WTC11 (cell line): Measurements from ENCODE around the gene ASIC1.

Experiments used
- CBFB ChIP-seq: sonication (generic); formaldehyde crosslinking; IDR thresholded peaks from 2 replicates; pipeline ENCODE4 v1.8.1; 2022; ENCODE audit warnings: mild to moderate bottlenecking, low read depth, missing genetic modification reagents
- ELF4 ChIP-seq: sonication (generic); formaldehyde crosslinking; IDR thresholded peaks from 2 replicates; pipeline ENCODE4 v1.8.1; 2022; ENCODE audit warnings: low read depth, mild to moderate bottlenecking, moderate library complexity, missing genetic modification reagents
- JUN ChIP-seq: sonication (generic); formaldehyde crosslinking; IDR thresholded peaks from 2 replicates; pipeline ENCODE4 v1.8.0; 2023; ENCODE audit warnings: mild to moderate bottlenecking, missing genetic modification reagents
- NR2C2 ChIP-seq: sonication (generic); formaldehyde crosslinking; IDR thresholded peaks from 2 replicates; pipeline ENCODE4 v1.8.0; 2022; ENCODE audit warnings: mild to moderate bottlenecking, missing genetic modification reagents
- ZBTB21 ChIP-seq: sonication (generic); formaldehyde crosslinking; IDR thresholded peaks from 2 replicates; pipeline ENCODE4 v1.8.1; 2023; ENCODE audit warnings: mild to moderate bottlenecking, missing genetic modification reagents, borderline replicate concordance
- ZNF121 ChIP-seq: sonication (generic); formaldehyde crosslinking; IDR thresholded peaks from 2 replicates; pipeline ENCODE4 v1.8.0; 2023; ENCODE audit warnings: missing genetic modification reagents
- ZNF416 ChIP-seq: fragments of 250-450 bp; sonication (Bioruptor Pico); IDR thresholded peaks from 2 replicates; pipeline ENCODE4 v1.9.0; 2021; ENCODE audit warnings: mild to moderate bottlenecking, inconsistent platforms
- TF ChIP-seq, protein P1 (sequence below): fragments of 200-600 bp; IDR thresholded peaks from 2 replicates; pipeline ENCODE4 v1.8.0; 2022; ENCODE audit warnings: antibody characterized with exemption
- TF ChIP-seq, protein P2 (sequence below): sonication (generic); formaldehyde crosslinking; conservative IDR thresholded peaks from 2 replicates; pipeline ENCODE4 v1.8.1; 2022; ENCODE audit warnings: mild to moderate bottlenecking, missing genetic modification reagents
- TF ChIP-seq, protein P3 (sequence below): sonication (generic); formaldehyde crosslinking; IDR thresholded peaks from 2 replicates; pipeline ENCODE4 v1.8.1; 2022; ENCODE audit warnings: low read depth, missing genetic modification reagents, borderline replicate concordance
- TF ChIP-seq, protein P4 (sequence below): sonication (generic); formaldehyde crosslinking; IDR thresholded peaks from 2 replicates; pipeline ENCODE4 v1.8.0; 2022; ENCODE audit warnings: mild to moderate bottlenecking, missing genetic modification reagents
- TF ChIP-seq, protein P5 (sequence below): fragments of 250-450 bp; sonication (Bioruptor Pico); IDR thresholded peaks from 2 replicates; pipeline ENCODE4 v1.9.0; 2021; ENCODE audit warnings: mild to moderate bottlenecking, borderline replicate concordance
- TF ChIP-seq, protein P6 (sequence below): sonication (generic); formaldehyde crosslinking; IDR thresholded peaks from 2 replicates; pipeline ENCODE4 v1.8.0; 2022; ENCODE audit warnings: mild to moderate bottlenecking, missing genetic modification reagents
- TF ChIP-seq, protein P7 (sequence below): sonication (generic); formaldehyde crosslinking; IDR thresholded peaks from 2 replicates; pipeline ENCODE4 v1.8.1; 2022; ENCODE audit warnings: mild to moderate bottlenecking, missing genetic modification reagents, moderate library complexity, borderline replicate concordance

DNA sequence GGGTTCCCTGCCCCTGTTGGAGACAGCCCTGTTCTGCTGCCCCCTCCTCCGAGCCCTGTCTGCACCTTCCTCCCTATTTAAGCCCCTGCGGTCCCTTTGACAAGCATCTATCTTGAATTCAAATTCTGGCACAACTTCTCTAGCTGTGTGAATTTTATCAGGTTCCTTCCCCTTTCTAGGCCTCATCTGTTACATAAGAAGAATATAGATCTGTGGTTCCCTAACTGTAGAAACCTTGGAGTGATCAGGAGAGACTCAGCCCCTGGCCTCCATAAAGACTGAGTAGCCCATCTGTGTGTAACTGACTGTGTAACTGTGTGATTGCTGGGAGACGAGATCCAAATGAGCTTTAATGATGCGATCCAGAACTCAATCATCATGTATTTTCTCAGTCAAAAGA, 19.1 kb upstream of the ASIC1 start:
- TF ChIP-seq, protein P1, sequence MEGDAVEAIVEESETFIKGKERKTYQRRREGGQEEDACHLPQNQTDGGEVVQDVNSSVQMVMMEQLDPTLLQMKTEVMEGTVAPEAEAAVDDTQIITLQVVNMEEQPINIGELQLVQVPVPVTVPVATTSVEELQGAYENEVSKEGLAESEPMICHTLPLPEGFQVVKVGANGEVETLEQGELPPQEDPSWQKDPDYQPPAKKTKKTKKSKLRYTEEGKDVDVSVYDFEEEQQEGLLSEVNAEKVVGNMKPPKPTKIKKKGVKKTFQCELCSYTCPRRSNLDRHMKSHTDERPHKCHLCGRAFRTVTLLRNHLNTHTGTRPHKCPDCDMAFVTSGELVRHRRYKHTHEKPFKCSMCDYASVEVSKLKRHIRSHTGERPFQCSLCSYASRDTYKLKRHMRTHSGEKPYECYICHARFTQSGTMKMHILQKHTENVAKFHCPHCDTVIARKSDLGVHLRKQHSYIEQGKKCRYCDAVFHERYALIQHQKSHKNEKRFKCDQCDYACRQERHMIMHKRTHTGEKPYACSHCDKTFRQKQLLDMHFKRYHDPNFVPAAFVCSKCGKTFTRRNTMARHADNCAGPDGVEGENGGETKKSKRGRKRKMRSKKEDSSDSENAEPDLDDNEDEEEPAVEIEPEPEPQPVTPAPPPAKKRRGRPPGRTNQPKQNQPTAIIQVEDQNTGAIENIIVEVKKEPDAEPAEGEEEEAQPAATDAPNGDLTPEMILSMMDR, result no peak
- no peak for TF ChIP-seq JUN (CRISPR knock-in tag)
- TF ChIP-seq, protein P2, sequence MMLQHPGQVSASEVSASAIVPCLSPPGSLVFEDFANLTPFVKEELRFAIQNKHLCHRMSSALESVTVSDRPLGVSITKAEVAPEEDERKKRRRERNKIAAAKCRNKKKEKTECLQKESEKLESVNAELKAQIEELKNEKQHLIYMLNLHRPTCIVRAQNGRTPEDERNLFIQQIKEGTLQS (CRISPR knock-in tag), result no peak
- TF ChIP-seq, protein P3, sequence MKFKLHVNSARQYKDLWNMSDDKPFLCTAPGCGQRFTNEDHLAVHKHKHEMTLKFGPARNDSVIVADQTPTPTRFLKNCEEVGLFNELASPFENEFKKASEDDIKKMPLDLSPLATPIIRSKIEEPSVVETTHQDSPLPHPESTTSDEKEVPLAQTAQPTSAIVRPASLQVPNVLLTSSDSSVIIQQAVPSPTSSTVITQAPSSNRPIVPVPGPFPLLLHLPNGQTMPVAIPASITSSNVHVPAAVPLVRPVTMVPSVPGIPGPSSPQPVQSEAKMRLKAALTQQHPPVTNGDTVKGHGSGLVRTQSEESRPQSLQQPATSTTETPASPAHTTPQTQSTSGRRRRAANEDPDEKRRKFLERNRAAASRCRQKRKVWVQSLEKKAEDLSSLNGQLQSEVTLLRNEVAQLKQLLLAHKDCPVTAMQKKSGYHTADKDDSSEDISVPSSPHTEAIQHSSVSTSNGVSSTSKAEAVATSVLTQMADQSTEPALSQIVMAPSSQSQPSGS (CRISPR knock-in tag), result no peak
- no peak for TF ChIP-seq CBFB (CRISPR knock-in tag)
- no peak for TF ChIP-seq ZBTB21 (CRISPR knock-in tag)
- TF ChIP-seq, protein P4, sequence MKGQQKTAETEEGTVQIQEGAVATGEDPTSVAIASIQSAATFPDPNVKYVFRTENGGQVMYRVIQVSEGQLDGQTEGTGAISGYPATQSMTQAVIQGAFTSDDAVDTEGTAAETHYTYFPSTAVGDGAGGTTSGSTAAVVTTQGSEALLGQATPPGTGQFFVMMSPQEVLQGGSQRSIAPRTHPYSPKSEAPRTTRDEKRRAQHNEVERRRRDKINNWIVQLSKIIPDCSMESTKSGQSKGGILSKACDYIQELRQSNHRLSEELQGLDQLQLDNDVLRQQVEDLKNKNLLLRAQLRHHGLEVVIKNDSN, result no peak
- TF ChIP-seq, protein P5, sequence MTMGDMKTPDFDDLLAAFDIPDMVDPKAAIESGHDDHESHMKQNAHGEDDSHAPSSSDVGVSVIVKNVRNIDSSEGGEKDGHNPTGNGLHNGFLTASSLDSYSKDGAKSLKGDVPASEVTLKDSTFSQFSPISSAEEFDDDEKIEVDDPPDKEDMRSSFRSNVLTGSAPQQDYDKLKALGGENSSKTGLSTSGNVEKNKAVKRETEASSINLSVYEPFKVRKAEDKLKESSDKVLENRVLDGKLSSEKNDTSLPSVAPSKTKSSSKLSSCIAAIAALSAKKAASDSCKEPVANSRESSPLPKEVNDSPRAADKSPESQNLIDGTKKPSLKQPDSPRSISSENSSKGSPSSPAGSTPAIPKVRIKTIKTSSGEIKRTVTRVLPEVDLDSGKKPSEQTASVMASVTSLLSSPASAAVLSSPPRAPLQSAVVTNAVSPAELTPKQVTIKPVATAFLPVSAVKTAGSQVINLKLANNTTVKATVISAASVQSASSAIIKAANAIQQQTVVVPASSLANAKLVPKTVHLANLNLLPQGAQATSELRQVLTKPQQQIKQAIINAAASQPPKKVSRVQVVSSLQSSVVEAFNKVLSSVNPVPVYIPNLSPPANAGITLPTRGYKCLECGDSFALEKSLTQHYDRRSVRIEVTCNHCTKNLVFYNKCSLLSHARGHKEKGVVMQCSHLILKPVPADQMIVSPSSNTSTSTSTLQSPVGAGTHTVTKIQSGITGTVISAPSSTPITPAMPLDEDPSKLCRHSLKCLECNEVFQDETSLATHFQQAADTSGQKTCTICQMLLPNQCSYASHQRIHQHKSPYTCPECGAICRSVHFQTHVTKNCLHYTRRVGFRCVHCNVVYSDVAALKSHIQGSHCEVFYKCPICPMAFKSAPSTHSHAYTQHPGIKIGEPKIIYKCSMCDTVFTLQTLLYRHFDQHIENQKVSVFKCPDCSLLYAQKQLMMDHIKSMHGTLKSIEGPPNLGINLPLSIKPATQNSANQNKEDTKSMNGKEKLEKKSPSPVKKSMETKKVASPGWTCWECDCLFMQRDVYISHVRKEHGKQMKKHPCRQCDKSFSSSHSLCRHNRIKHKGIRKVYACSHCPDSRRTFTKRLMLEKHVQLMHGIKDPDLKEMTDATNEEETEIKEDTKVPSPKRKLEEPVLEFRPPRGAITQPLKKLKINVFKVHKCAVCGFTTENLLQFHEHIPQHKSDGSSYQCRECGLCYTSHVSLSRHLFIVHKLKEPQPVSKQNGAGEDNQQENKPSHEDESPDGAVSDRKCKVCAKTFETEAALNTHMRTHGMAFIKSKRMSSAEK (CRISPR knock-in tag), result no peak
- TF ChIP-seq ZNF416 (CRISPR knock-in tag), result no peak
- TF ChIP-seq, protein P6, sequence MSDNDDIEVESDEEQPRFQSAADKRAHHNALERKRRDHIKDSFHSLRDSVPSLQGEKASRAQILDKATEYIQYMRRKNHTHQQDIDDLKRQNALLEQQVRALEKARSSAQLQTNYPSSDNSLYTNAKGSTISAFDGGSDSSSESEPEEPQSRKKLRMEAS (CRISPR knock-in tag), result no peak
- TF ChIP-seq ZNF121, result no peak
- TF ChIP-seq NR2C2 (CRISPR knock-in tag), result no peak
- TF ChIP-seq, protein P7, sequence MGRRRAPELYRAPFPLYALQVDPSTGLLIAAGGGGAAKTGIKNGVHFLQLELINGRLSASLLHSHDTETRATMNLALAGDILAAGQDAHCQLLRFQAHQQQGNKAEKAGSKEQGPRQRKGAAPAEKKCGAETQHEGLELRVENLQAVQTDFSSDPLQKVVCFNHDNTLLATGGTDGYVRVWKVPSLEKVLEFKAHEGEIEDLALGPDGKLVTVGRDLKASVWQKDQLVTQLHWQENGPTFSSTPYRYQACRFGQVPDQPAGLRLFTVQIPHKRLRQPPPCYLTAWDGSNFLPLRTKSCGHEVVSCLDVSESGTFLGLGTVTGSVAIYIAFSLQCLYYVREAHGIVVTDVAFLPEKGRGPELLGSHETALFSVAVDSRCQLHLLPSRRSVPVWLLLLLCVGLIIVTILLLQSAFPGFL (CRISPR knock-in tag), result no peak
- TF ChIP-seq ELF4, result no peak
